Esophagus (tissue), 2 donors: Measurements from ENCODE around the gene FBXW11. TPM values are rescaled to one million over a fixed set of nuclear protein-coding genes. Genes with fewer than 3 reads are reported as not detected.

Source experiments
- H3K27ac ChIP-seq, 2 donors: one replicate each; pipeline ENCODE4 v1.5.1; 2013; ENCODE audit warnings: low read depth in 2 of 2, mild to moderate bottlenecking in 2 of 2, inconsistent platforms in 1 of 2, low read length in 1 of 2, moderate library complexity in 1 of 2
- H3K27me3 ChIP-seq, 2 donors: one replicate each; pipeline ENCODE4 v1.6.1; 2013; ENCODE audit warnings: low read length in 2 of 2, control low read depth in 1 of 2, mild to moderate bottlenecking in 1 of 2; ENCODE audit not compliant: insufficient read depth in 2 of 2, control insufficient read depth in 1 of 2
- H3K36me3 ChIP-seq, 2 donors: one replicate each; pipeline ENCODE4 v1.6.1; 2013; ENCODE audit warnings: low read length in 1 of 2; ENCODE audit not compliant: control insufficient read depth in 2 of 2, insufficient read depth in 2 of 2
- H3K4me1 ChIP-seq, 2 donors: one replicate each; pipeline ENCODE4 v1.6.1; 2013; ENCODE audit warnings: low read length in 1 of 2; ENCODE audit not compliant: control insufficient read depth in 2 of 2, insufficient read depth in 2 of 2
- H3K4me3 ChIP-seq, 2 donors: one replicate each; pipeline ENCODE4 v1.5.1; 2013; ENCODE audit warnings: low read length in 2 of 2, mild to moderate bottlenecking in 2 of 2, low read depth in 1 of 2, moderate library complexity in 1 of 2
- H3K9me3 ChIP-seq, 2 donors: one replicate each; pipeline ENCODE4 v1.6.1; 2013; ENCODE audit warnings: mild to moderate bottlenecking in 2 of 2, low read depth in 1 of 2, low read length in 1 of 2, moderate library complexity in 1 of 2; ENCODE audit not compliant: control insufficient read depth in 2 of 2, insufficient read depth in 1 of 2
- WGBS, 2 donors: extraction: QIAGEN DNeasy Blood & Tissue Kit; methylation state at CpG; one replicate each; pipeline ENCODE4 v1.1.7; 2013; 5-methylcytosine and 5-hydroxymethylcytosine counted together
- polyA plus RNA-seq, 2 donors: library from polyadenylated mRNA; stranded (reverse); fragments of 200-250 nt; gene quantifications; one replicate each; pipeline ENCODE4 v1.2.3, GENCODE V29; 2013
- donor health status: healthy with polysubstance abuse.
- donor health status: Bipolar disorder and iron deficiency.

The FBXW11 gene
- polyA plus RNA-seq, 2 donors: 8.9 to 17.4 TPM

DNA sequence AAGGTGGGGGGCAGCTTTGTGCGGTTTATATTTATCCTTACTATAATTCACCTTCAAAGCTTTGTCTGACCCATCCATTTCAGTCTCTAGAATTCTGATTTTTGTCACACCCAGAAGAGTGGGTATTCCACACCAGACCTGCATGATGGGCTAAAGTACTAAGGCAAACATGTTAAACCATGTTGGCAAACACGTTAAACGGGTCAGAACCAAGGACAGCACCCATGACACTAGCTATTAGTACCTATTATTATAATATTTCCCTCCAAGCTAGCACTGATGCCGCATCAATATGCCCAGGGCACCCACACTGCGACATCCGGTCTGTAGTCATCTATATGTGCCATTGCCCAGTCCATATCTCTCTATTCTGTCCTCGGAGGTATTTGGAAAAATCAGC is 104.7 kb downstream of the FBXW11 start:
- 94 to 95% methylated on average over 7 of the region's 7 CpGs for WGBS, 2 donors
- no peaks in the 10 kb centered on the region for H3K4me1 ChIP-seq
- H3K9me3 ChIP-seq: no peaks in the 10 kb centered on the region
- H3K27me3 ChIP-seq: no peaks in the 10 kb centered on the region
- H3K4me3 ChIP-seq: no peak overlapping the region
- H3K27ac ChIP-seq: no peak overlapping the region
- peaks cover 0 to 4% of the 10 kb centered on the region in 2 donors for H3K36me3 ChIP-seq

- Histone ChIP-seq H3K27me3 (no peaks in the 10 kb centered on the region), H3K4me3 (no peak overlapping the region), H3K27ac (no peak overlapping the region), H3K4me1 (no peaks in the 10 kb centered on the region), H3K9me3 (no peaks in the 10 kb centered on the region), H3K36me3 (peaks cover 0 to 4% of the 10 kb centered on the region in 2 donors)
- 95 to 97% methylated on average over 5 of the region's 5 CpGs for WGBS, 2 donors
These were observed 106.6 kb downstream of the FBXW11 start for GRCh38 chr5:171899792-171900191.

GRCh38 chr5:171898879-171899278 is 107.6 kb downstream of the FBXW11 start:
- peaks cover 2 to 6% of the 10 kb centered on the region in 2 donors for H3K36me3 ChIP-seq
- WGBS, 2 donors: 75 to 85% methylated on average over 1 of the region's 1 CpG

DNA sequence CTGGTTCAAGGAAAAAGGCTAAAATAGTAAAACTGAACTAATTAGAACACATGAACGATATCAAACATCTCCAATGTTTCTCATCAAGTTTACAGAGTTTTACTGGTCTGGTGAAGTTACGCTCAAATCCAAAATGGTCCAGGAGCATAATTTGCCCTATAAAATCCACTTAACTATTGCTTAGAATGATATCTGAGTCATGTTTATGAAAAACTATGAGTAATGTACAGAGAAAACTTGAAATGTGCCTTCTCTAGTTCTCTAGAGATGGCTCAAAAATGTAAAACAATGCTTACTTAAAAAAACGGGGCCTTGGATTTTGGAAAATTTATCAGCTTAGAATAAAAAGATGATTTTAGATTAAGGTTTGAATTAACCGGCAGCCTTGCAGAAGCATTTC is 108.1 kb downstream of the FBXW11 start:
- no peaks in the 10 kb centered on the region for H3K27me3 ChIP-seq
- H3K36me3 ChIP-seq: peaks cover 2 to 7% of the 10 kb centered on the region in 2 donors
- H3K4me1 ChIP-seq: no peaks in the 10 kb centered on the region
- H3K4me3 ChIP-seq: no peak overlapping the region
- no peaks in the 10 kb centered on the region for H3K9me3 ChIP-seq
- H3K27ac ChIP-seq: no peak overlapping the region
- WGBS, 2 donors: 93 to 95% methylated on average over 4 of the region's 4 CpGs

More at GRCh38 chr5:171898879-171899278, 107.6 kb downstream of the FBXW11 start:
- no peak overlapping the region for H3K4me3 ChIP-seq
- H3K27me3 ChIP-seq: no peaks in the 10 kb centered on the region
- no peaks in the 10 kb centered on the region for H3K4me1 ChIP-seq
- no peaks in the 10 kb centered on the region for H3K9me3 ChIP-seq
- no peak overlapping the region for H3K27ac ChIP-seq

- H3K4me1 ChIP-seq: no peaks in the 10 kb centered on the region
- H3K27me3 ChIP-seq: no peaks in the 10 kb centered on the region
- H3K4me3 ChIP-seq: no peak overlapping the region
- WGBS, 2 donors: 89 to 100% methylated on average over 1 of the region's 1 CpG
- no peak overlapping the region for H3K27ac ChIP-seq
- H3K9me3 ChIP-seq: no peaks in the 10 kb centered on the region
- peaks cover 2 to 7% of the 10 kb centered on the region in 2 donors for H3K36me3 ChIP-seq
These were observed 109.2 kb downstream of the FBXW11 start for GRCh38 chr5:171897231-171897630.

GRCh38 chr5:171895081-171895480 is 111.4 kb downstream of the FBXW11 start:
- WGBS, 2 donors: 91% methylated on average over 2 of the region's 2 CpGs
- H3K4me1 ChIP-seq: no peaks in the 10 kb centered on the region

GRCh38 chr5:171893290-171893886 is 113.0 kb downstream of the FBXW11 start:
- no peaks in the 10 kb centered on the region for H3K4me1 ChIP-seq
- peaks cover 2 to 7% of the 10 kb centered on the region in 2 donors for H3K36me3 ChIP-seq
- no peaks in the 10 kb centered on the region for H3K9me3 ChIP-seq
- WGBS, 2 donors: 83 to 90% methylated on average over 4 of the region's 4 CpGs
- H3K27me3 ChIP-seq: no peaks in the 10 kb centered on the region
- H3K4me3 ChIP-seq: no peak overlapping the region
- H3K27ac ChIP-seq: no peak overlapping the region

More at GRCh38 chr5:171895081-171895480, 111.4 kb downstream of the FBXW11 start:
- Histone ChIP-seq H3K27me3 (no peaks in the 10 kb centered on the region), H3K27ac (no peak overlapping the region), H3K36me3 (peaks cover 2 to 7% of the 10 kb centered on the region in 2 donors), H3K9me3 (no peaks in the 10 kb centered on the region), H3K4me3 (no peak overlapping the region)

DNA sequence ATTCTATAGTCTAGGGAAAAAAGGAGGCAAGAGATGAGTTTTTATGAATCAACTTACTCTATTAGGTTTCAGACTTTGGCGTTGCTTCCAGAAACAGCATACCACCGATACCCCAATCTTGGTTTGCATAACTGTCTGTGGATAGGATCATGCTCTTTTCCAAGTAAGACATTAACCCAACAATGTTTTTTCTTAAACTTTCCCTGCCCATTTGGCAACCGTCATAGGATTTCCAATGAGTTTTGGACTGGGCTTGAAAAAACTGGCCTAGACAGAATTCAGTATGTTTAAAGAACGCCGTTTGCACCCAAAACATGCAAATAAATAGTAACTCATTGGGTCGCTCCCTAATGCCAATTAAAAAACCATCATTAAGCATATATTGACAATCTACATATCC is 114.8 kb downstream of the FBXW11 start:
- no peaks in the 10 kb centered on the region for H3K4me1 ChIP-seq
- H3K9me3 ChIP-seq: no peaks in the 10 kb centered on the region
- no peak overlapping the region for H3K4me3 ChIP-seq
- H3K36me3 ChIP-seq: peaks cover 2 to 7% of the 10 kb centered on the region in 2 donors
- no peaks in the 10 kb centered on the region for H3K27me3 ChIP-seq
- WGBS, 2 donors: 71% methylated on average over 6 of the region's 6 CpGs
- no peak overlapping the region for H3K27ac ChIP-seq

DNA sequence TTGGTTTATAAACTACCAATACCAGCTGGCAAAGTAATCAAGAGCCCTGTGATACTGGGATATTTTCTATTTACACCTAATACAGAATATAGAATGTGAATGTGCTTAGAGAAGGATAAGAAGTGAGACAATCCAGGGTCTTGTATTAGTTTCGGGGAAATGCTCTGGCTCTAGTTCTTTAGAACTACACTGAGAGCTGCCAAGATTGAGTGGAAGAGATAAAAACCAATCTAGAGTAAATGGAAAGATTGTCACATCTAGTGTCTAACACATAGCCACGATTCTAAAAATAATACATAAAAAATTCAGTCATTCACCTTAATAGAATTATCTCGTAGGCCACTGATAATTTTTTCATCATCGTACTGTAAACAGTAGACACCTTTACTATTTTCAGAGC is 115.3 kb downstream of the FBXW11 start:
- Histone ChIP-seq H3K9me3 (no peaks in the 10 kb centered on the region), H3K4me1 (no peaks in the 10 kb centered on the region), H3K27me3 (no peaks in the 10 kb centered on the region), H3K4me3 (no peak overlapping the region), H3K27ac (no peak overlapping the region), H3K36me3 (peaks cover 2 to 7% of the 10 kb centered on the region in 2 donors)
- 90 to 96% methylated on average over 4 of the region's 4 CpGs for whole genome bisulfite sequencing, 2 donors

DNA sequence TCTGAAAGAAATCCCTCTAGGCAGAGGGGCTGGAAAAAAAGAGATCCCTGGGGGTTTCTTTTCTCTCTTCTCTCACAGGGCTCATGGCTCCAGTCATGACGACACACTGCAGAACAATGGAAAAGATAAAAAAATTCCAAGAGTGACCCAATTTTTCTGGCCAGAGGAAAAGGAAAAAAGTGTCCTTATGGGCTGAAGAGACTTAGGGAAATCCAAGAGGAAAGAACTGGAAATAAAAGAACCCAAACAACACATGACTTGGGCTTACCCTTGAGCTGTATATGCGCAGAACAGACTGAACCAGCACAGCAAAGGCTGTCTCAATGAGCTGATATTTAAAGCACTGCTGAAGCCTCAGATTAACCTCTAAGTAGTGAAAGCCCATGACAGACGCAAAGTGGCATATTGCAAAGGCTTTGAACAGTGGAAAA is 118.4 kb downstream of the FBXW11 start:
- H3K9me3 ChIP-seq: no peaks in the 10 kb centered on the region
- no peaks in the 10 kb centered on the region for H3K4me1 ChIP-seq
- 85 to 93% methylated on average over 3 of the region's 3 CpGs for WGBS, 2 donors
- H3K4me3 ChIP-seq: no peak overlapping the region
- no peak overlapping the region for H3K27ac ChIP-seq
- peaks cover 0 to 4% of the 10 kb centered on the region in 2 donors for H3K36me3 ChIP-seq
- H3K27me3 ChIP-seq: no peaks in the 10 kb centered on the region
